ENCODE data around the gene SLC22A6.
"Not testable (repeated sequence)": the region's sequence is repeated elsewhere in the genome, so short reads cannot be mapped to it uniquely, and the experiment has no call there.

Gene SLC22A6

DNA sequence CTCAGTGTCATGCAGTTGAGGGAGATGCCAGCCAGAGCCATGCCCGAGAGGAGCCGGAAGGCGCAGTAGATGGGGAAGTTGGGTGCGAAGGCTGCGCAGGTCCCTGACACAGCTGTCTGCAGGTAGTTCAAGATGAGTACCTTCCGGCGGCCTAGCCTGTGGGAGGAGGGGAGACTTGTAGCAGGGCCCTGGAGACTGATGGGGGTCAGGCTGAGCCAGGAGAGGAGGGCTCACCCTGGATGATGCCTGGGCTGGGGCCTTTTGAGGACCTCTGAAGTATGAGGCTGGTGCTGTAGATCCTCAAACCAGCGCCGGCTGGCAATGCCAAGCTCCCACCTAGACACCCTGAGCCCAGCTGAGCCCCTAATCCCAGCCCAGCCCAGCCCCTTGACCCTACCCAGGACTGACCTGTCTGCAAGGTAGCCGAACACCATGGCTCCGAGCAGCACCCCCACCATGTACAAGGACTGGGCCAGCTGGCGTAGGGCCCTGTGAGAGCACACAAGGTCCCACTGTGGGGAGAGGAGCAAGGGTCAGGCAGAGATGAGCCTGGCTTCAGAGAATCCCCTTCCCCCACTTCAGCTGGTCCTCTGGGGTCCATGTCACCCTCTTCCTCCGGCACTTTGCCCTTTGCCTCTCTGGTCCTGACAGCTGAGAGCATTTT lies 1.1 kb downstream of the SLC22A6 start:
- DNase-seq: no peak

DNA sequence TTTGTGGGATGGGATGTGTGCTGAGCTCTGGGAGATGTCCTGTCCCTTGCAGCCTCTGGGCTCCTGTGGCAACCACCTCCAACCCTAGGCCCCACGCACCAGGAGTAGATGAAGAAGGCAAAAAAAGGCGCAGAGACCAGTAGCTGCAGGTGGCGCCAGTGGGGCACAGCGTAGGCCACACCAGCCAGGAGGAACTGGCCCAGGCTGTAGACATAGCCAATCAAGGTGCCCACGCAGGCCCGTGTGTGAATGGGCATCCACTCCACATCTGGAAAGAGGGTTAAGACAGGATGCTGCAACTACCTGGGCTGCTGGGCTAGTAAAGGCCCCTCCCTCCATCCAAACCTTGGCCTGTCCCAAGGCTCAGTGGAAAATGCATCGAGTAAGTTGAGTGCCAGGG lies 3.0 kb downstream of the SLC22A6 start:
- no peak for DNase-seq

GRCh38 chr11:62980133-62980760 lies 4.5 kb downstream of the SLC22A6 start:
- no peak for DNase-seq

GRCh38 chr11:62976109-62976508 lies 8.7 kb downstream of the SLC22A6 start:
- DNase-seq: no peak

- DNase-seq: no peak
These were observed 9.8 kb downstream of the SLC22A6 start for GRCh38 chr11:62974848-62975522.

GRCh38 chr11:62965574-62965973 lies 19.2 kb downstream of the SLC22A6 start:
- no peak for DNase-seq

GRCh38 chr11:62962391-62962790 lies 22.4 kb downstream of the SLC22A6 start:
- DNase-seq: no peak

DNA sequence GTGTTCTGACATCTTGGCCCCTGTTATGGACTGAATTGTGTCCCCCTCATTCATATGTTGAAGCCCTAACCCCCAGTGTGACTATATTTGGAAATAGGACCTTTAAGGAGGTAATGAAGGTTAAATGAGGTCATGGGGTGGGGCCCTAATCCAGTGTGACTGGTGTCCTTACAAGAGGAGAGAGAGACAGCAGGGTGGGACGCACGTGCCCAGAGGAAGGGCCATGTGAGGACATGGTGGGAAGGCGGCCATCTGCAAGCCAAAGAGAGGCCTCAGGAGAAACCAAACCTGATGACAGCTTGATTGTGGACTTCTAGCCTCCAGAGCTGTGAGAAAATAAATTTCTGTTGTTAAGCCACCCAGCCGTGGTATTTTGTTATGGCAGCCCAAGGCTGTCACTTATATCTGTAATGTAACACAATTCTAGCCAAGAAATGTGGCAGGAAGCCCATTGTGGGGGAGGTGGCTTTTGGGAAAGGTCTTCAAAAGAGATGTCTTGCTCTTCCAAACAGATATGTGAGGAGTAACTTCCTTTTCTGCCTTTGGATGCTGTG lies 23.7 kb downstream of the SLC22A6 start:
- no peak for DNase-seq

GRCh38 chr11:62959422-62959980 lies 25.3 kb downstream of the SLC22A6 start:
- DNase-seq: no peak

DNA sequence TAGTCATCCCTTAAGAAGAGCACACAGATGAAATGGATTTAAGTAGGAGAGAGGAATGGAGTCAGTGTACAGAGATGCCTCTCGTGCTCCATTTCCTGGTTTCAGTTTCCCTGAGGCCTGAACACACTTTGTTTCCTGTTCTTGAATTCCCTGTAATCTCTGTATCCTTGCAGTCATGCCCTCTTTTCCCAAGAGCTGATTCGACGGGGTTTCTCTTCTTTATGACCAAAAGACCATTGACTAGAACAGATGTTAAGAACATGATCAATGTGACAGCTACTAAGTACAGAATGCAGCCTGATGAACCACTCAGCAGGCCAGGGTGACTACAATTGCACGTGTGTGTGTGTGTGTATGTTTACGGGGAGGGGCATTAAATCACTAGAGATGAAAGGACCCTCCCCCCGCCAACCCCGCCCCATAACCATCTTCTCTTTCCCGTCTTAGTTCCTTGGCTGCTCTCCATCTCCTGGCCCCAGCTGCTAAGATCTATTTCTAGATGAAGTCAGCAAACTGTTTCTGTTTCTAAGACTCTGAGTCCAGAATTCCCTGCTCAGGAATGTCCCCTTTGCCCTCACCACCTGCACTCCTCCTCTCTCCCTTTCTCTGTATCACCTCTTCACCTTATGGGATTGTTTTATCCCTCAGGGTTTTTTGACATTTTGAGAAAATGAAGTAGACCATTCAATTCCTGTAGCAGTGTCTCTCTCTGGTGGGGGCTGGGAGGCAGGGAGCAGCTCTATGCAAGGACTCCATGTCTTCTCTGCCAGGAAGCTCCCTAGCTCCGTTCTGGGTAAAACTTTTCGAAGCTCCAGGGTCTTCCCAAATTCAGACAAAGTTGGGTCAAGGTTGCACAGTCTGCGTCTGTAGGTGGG lies 26.0 kb downstream of the SLC22A6 start:
- DNase-seq: no peak

DNA sequence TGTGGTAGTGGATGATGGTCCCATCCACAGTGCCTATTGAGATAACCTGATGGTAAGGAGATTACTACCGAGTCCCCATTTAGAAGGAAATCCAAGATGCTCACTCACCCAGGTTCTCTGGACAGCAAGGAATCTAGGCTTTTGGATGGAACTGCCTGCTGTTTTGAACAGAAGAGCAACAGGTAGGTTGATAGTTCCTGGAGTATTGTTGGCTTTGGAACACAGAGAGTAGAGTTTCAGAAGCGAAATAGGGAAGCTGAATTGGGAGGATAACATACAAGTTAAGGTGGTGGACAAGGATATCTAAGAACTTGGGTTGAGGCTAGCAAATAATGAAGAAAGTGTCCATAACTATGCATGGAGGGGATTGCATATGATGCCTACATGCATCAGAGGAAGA lies 27.6 kb downstream of the SLC22A6 start:
- DNase-seq: no peak

DNA sequence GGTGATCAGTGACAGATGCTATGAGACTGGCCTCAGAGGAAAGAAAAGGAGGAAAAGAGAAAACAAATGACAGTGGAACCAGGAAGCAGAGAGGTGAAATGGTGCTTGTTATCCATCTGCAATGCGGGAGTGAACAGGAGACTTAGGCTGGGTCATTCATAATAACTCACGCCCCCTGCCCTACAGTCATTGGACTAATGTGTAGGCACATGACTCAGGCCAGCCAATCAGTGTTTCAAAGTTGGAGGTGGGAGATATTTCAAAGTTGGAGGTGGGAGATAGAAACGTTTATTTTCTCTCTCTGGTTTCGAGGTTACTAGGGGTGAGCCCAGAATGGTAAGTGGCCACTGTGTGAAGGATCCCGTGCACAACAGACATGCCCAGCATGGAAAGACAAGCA lies 30.3 kb downstream of the SLC22A6 start:
- no peak for DNase-seq

DNA sequence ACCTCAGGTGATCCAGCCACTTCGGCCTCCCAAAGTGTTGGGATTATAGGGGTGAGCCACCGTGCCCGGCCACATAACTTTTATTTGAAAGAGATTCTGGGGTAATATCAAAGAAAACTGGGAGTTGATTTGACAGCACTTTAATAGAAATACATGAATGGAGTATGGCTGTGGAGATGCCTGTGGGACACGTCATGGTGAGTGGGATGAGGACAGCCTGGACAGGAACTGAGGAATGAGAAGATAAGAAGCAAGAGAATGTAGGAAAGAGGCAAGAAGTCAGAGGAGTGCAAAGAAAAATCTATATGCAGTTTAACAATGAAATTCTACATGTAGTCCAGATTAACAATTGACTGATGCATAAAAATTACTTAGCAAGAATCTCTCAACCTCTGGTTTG lies 31.0 kb downstream of the SLC22A6 start:
- no peak for DNase-seq

DNA sequence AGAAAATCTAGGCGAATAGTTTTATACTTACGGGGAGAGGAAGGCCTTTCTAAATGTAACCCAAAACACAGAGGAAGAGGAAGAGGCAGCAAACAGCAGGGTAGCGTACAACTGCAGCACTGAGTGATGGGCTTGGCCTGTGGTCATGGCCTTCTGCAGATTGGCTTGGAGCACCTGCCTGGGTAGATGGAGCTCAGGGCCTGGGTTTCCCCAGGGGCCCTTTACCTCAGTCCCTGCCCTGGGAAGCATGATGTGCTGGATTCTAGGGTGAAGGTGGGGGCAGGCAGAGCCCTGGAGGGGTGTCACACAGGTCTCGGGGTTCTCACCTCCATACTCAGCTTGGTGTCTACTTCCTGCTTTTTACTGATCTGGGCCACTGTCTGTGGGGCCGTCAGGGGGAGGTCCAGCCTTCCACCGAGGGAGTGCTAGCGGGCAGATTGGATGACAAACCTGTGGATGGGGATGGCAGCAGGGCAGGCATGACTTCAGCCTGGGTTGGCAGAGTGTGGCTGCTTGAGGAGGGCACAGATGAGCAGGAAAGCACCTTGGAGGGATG lies 35.9 kb downstream of the SLC22A6 start:
- DNase-seq: no peak

DNA sequence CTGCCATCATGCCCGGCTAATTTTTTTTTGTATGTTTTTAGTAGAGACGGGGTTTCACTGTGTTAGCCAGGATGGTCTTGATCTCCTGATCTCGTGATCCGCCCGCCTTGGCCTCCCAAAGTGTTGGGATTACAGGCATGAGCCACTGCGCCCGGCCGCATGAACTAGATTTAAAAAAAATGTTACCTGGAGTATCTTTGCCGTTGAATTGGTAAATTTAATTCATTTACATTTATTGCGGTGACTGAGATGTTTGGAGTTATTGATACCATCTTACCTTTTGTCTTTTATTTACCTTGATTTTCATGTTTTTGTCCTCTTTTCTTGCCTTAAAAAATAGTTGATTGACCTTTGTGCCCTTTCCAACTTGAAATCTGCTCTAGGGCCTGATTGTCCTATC lies 39.2 kb downstream of the SLC22A6 start:
- DNase-seq: not testable (repeated sequence)

GRCh38 chr11:62937528-62937927 lies 47.2 kb downstream of the SLC22A6 start:
- not testable (repeated sequence) for DNase-seq

GRCh38 chr11:62934496-62934785 lies 50.3 kb downstream of the SLC22A6 start:
- DNase-seq: no peak

GRCh38 chr11:62933750-62934495 lies 50.8 kb downstream of the SLC22A6 start:
- DNase-seq: no peak

GRCh38 chr11:62933285-62933684 lies 51.5 kb downstream of the SLC22A6 start:
- DNase-seq: no peak

DNA sequence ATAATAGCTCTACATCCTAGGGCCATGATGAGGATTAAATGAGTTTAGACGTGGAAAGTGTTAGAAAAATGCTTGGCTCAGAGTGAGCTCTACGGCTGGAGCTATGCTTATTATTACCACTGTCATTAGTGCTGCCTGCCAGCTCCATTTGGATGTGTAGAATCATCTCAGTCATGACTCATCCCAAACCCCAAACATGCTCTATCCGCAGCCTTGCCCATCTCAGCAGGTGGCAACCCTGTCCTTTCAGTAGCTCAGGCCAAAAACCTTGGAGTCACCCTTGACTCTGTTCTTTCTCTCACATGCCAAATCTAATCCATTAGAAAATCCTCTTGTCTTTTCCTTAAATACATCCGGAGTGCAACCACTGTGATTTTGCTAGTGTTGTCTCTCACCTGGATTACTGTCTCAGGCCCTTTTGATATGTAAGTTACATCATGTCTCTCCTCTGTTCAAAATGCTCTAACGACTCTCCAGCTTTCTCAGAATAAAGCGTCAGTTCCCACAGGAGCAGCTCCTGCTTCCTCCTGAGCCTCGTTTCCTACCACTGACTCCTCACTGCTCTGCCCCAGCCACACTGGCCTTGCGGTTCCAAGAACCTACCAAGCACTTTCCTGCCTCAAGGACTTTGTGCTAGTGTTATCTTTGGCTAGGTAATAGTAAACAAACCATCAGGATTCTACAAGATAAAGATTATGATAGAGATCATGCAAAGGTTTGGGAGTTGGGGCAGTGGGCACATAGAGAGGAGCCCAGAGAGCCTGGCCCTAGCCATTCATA lies 53.1 kb downstream of the SLC22A6 start:
- no peak for DNase-seq

- no peak for DNase-seq
These were observed 54.1 kb downstream of the SLC22A6 start for GRCh38 chr11:62930666-62931065.

Measured in T-helper 1 cell (primary cell).